GM12878 (cell line): Measurements from ENCODE around the gene FIBCD1. TPM values are rescaled to one million over a fixed set of nuclear protein-coding genes. Genes with fewer than 3 reads are reported as not detected.

Experiments
- ATAC-seq: fragments of 200-7000 bp; cut with Tn5 transposase; 3 replicates; pipeline ENCODE4 v1.9.1; 2020; ENCODE audit warnings: mild to moderate bottlenecking, moderate library complexity
- BruUV-seq: library from RNA; stranded (reverse); fragments of 400-500 nt; replicated peaks from 2 replicates; lab custom pipeline; 2021; lab: Mats Ljungman, UMichigan
- CTCF ChIA-PET: fragments of 300-600 bp; sonication (Branson Sonifier 250); formaldehyde crosslinking; extraction: SDS; loops from one replicate; lab custom pipeline; 2021; ENCODE audit warnings: inconsistent platforms; lab: Yijun Ruan, JAX
- POLR2A ChIA-PET: fragments of 350-600 bp; formaldehyde crosslinking; extraction: SDS; loops from one replicate; lab custom pipeline; 2021; ENCODE audit warnings: inconsistent platforms; lab: Charles Lee
- RAD21 ChIA-PET: fragments of 300-600 bp; sonication (Branson Sonifier 250); formaldehyde crosslinking; loops from one replicate; lab custom pipeline; 2023; ENCODE audit warnings: antibody characterized with exemption; ENCODE audit not compliant: unreplicated experiment; lab: Charles Lee
- SMC1A ChIA-PET: fragments of 300-600 bp; sonication (Branson Sonifier 250); formaldehyde crosslinking; loops from one replicate; lab custom pipeline; 2023; ENCODE audit not compliant: unreplicated experiment, uncharacterized antibody; lab: Charles Lee
- DNase-seq: peaks from one replicate; pipeline ENCODE4 v3.0.0-alpha.2; 2011; ENCODE audit warnings: low read depth, low spot score
- FAIRE-seq: peaks from 3 replicates; lab custom pipeline; 2011; peaks lifted over from hg19 to GRCh38; lab: Jason Lieb, UNC
- H2AFZ ChIP-seq: 2 replicates; pipeline ENCODE4 v1.6.0; 2011; ENCODE audit warnings: low read depth, low read length, control low read depth; ENCODE audit not compliant: control insufficient read depth
- H3K27ac ChIP-seq: 2 replicates; pipeline ENCODE4 v1.5.1; 2011; ENCODE audit warnings: control low read depth; ENCODE audit not compliant: control insufficient read depth, insufficient read depth
- H3K27me3 ChIP-seq, 2 experiments: replicated peaks in 1 of 2; 2 replicates each; pipeline versions ENCODE4 v1.6.0 to v1.6.1; 2011; ENCODE audit warnings: low read length in 1 of 2; ENCODE audit not compliant: control insufficient read depth in 2 of 2, insufficient read depth in 2 of 2
- H3K36me3 ChIP-seq, 2 experiments: 2 replicates each; pipeline ENCODE4 v1.5.1; 2011; ENCODE audit warnings: low read length in 1 of 2; ENCODE audit not compliant: control insufficient read depth in 2 of 2, insufficient read depth in 2 of 2
- H3K4me1 ChIP-seq: 2 replicates; pipeline ENCODE4 v1.6.1; 2011; ENCODE audit warnings: mild to moderate bottlenecking, low read length, moderate library complexity, mixed read lengths; ENCODE audit not compliant: control insufficient read depth, insufficient read depth
- H3K4me2 ChIP-seq: 2 replicates; pipeline ENCODE4 v1.6.0; 2011; ENCODE audit warnings: control low read depth; ENCODE audit not compliant: control insufficient read depth, insufficient read depth
- H3K4me3 ChIP-seq: fragments of 200-600 bp; sonication (generic); 2 replicates; pipeline ENCODE4 v1.5.1; 2016
- H3K79me2 ChIP-seq: 2 replicates; pipeline ENCODE4 v1.6.0; 2011; ENCODE audit warnings: low read length; ENCODE audit not compliant: control insufficient read depth, insufficient read depth
- H3K9ac ChIP-seq: 2 replicates; pipeline ENCODE4 v1.8.0; 2011; ENCODE audit warnings: low read length, control low read depth, mixed read lengths; ENCODE audit not compliant: control insufficient read depth, insufficient read depth
- H3K9me3 ChIP-seq: replicated peaks from 3 replicates; pipeline ENCODE4 v1.5.1; 2011; ENCODE audit warnings: mild to moderate bottlenecking, low read length; ENCODE audit not compliant: control insufficient read depth, insufficient read depth
- H4K20me1 ChIP-seq: 2 replicates; pipeline ENCODE4 v1.6.0; 2011; ENCODE audit not compliant: control insufficient read depth, insufficient read depth
- ATF7 ChIP-seq: fragments of 450-650 bp; IDR thresholded peaks from 2 replicates; pipeline ENCODE4 v1.6.1; 2016; ENCODE audit warnings: low read depth, mild to moderate bottlenecking
- CREM ChIP-seq: IDR thresholded peaks from 2 replicates; pipeline ENCODE4 v1.6.1; 2014; ENCODE audit warnings: antibody characterized with exemption, low read depth
- MTA3 ChIP-seq: IDR thresholded peaks from 2 replicates; pipeline ENCODE4 v1.6.1; 2012; ENCODE audit warnings: low read length, inconsistent platforms, borderline replicate concordance
- POU2F2 ChIP-seq: IDR thresholded peaks from 3 replicates; pipeline ENCODE4 v1.6.1; 2011; ENCODE audit warnings: low read depth, mild to moderate bottlenecking, low read length, borderline replicate concordance
- SUZ12 ChIP-seq: fragments of 200-600 bp; sonication (generic); IDR thresholded peaks from one replicate; pipeline ENCODE4 v1.6.1; 2018; ENCODE audit warnings: antibody characterized with exemption, mild to moderate bottlenecking; ENCODE audit not compliant: unreplicated experiment
- ZNF217 ChIP-seq: fragments of 450-650 bp; IDR thresholded peaks from 2 replicates; pipeline ENCODE4 v1.6.1; 2017; ENCODE audit warnings: antibody characterized with exemption, mild to moderate bottlenecking
- WGBS: methylation state at CpG from one replicate; pipeline ENCODE4 v1.1.6; 2016; ENCODE audit warnings: low lambda C conversion rate; ENCODE audit not compliant: insufficient replicate concordance, insufficient coverage; ENCODE audit errors: missing lambda C conversion rate; 5-methylcytosine and 5-hydroxymethylcytosine counted together
- in situ Hi-C: fragments of 300-500 bp; cut with MboI; formaldehyde crosslinking; loops from 9 replicates; pipeline ENCODE4 v1.14.3; 2018; ENCODE audit warnings: mixed read lengths
- intact Hi-C: fragments of 100-400 bp; cut with micrococcal nuclease; formaldehyde crosslinking; loops from one replicate; pipeline ENCODE4 v1.14.2; 2022; ENCODE audit not compliant: unreplicated experiment
- polyA plus RNA-seq, 11 experiments: library from polyadenylated mRNA; depleted of rRNA in 4 of 11; unstranded in 6 of 11; stranded (reverse) in 5 of 11; fragments of >200 nt; fragmentation: Nextera tagmentation in 4 of 11; fragmentation: Illumina TruSeq in 1 of 11; extraction: Ambion mirVana in 4 of 11; extraction: Trizol in 1 of 11; gene quantifications; 1 replicate in 1 of 11; 2 replicates in 10 of 11; pipeline versions ENCODE4 v1.2.1 to v1.2.3, GENCODE V29; 2011 to 2016; ENCODE audit warnings: inconsistent platforms in 2 of 11, missing spikeins in 2 of 11, low read depth in 1 of 11
- total RNA-seq, 4 experiments: library from RNA; depleted of rRNA in 3 of 4; stranded (reverse); fragments of >200 nt in 3 of 4; fragmentation: Illumina TruSeq in 1 of 4; extraction: Trizol in 1 of 4; gene quantifications; 2 replicates each; pipeline versions ENCODE4 v1.2.1 to v1.2.3, GENCODE V29; 2013 to 2021
- TF ChIP-seq, protein P1 (sequence below): fragments of 450-650 bp; IDR thresholded peaks from 2 replicates; pipeline ENCODE4 v1.6.1; 2016; ENCODE audit warnings: mild to moderate bottlenecking
- TF ChIP-seq, protein P2 (sequence below): IDR thresholded peaks from 2 replicates; pipeline ENCODE4 v1.6.1; 2012; ENCODE audit warnings: mild to moderate bottlenecking, low read depth, low read length

The FIBCD1 gene
- total and polyA plus RNA-seq, 10 of the 15 experiments (the other 5 are each of a cell fraction or from before 2014, with no cell fraction given) = 0.04 to 0.95 (median 0.25) TPM; not detected in 6

DNA sequence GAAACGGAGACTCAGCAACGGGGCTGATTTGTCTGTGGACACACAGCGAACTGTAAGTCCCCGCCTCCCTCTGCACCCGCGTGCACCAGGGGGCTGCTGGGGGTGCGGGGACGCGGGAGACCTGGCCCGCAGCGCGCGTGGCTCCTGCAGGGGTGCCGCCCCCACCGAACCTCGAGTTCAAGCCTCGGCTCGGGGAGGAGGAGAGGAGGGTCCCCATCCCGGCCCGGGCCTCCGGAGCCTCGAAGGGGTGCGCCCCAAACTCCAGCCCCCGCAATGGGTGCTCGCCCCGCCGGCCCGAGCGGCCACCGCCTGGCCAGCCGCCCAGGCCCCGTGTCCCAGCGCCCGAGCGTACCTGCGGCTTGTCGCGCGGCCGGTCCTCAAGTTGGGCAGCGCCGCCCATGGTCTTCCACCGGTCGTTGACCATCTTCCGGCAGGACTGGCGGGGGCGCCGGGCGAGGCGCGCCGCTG is 829 bp downstream of the FIBCD1 start:
- H3K4me2 ChIP-seq = peak overlapping the region; percentile 84; the same call in 1 of the 2 replicates
- 6% methylated on average over 23 of the region's 52 CpGs for whole genome bisulfite sequencing
- H3K27ac ChIP-seq = no peak overlapping the region
- H3K79me2 ChIP-seq = no peaks in the 10 kb centered on the region
- no peak for DNase-seq
- H2AFZ ChIP-seq = no peak overlapping the region
- no peak overlapping the region for H3K4me3 ChIP-seq
- no peak for ATAC-seq
- no peaks in the 10 kb centered on the region for H3K9me3 ChIP-seq
- H3K4me1 ChIP-seq = no peaks in the 10 kb centered on the region; the same call in 1 of the 2 replicates
- no peaks in the 10 kb centered on the region for H3K36me3 ChIP-seq
- no peak for FAIRE-seq
- no TSS peak for BruUV-seq
- TF ChIP-seq MTA3 (no peak), SUZ12 (peak; percentile 80)
- POLR2A ChIA-PET = no interaction called here
- CTCF ChIA-PET = interaction anchor here (7.8 kb wide), 1 partner anchor 70 kb away, joined by 89 read pairs; no protein-coding TSS in a partner anchor
- intact Hi-C loops = loop anchor here (10.0 kb wide), 1 partner anchor 107 kb away; no protein-coding TSS in a partner anchor
- peaks cover 6% of the 10 kb centered on the region; the same call in 1 of the 2 replicates for H4K20me1 ChIP-seq
- H3K27me3 ChIP-seq = peaks cover 6 to 25% of the 10 kb centered on the region in 2 experiments
- H3K9ac ChIP-seq = no peak overlapping the region
- in situ Hi-C loops = no loop called here
- SMC1A ChIA-PET = no interaction called here
- RAD21 ChIA-PET = no interaction called here

DNA sequence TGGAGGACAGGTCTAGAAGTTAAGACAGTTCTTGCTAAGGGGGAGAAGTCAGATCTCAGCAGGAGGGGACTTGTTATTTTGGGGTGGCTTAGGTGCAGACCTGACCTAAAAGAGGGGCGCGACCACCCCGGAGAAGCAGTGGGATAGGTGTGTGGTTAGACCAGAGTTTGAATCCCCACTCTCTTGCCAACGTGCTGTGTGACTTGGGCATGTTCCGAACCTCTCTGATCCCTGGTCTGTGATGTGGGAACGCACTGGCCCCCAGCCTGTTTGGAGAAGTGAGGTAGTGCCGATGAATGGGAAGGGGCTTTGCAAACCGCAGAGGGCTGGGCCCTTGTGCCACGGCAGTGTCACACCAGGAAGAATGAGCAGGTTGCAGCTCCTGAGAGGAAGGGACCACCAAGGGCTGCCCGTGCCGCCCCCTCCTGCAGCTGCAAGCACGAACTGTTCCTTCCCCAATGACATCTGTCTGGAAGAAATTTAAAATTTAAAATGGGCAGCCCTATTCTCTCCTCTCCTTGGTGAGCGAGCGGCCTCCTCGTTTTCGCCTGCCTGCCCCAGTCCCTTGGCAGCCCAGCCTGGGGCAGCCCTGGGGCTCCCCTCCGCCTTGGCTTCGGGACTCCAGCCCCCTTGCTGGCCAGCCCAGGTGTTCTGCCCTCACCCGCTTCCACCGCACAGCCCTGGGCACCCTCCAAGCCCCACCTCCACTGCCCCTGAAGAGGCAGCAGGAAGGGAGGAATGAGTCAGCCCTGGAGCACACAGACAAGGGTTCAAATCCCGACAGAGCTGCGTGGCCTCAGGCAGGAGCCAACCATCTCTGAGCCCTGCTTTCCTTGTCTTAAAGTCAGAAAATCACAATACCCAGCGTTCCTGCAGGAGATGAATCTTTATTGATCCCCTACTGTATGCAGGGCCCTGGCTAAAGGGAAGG is 1.6 kb downstream of the FIBCD1 start:
- peaks cover 6% of the 10 kb centered on the region; the same call in 1 of the 2 replicates for H4K20me1 ChIP-seq
- ATAC-seq = no peak
- H3K4me3 ChIP-seq = no peak overlapping the region
- H3K79me2 ChIP-seq = no peaks in the 10 kb centered on the region
- no peak overlapping the region for H3K27ac ChIP-seq
- intact Hi-C loops = loop anchor here (10.0 kb wide), 1 partner anchor 107 kb away; no protein-coding TSS in a partner anchor
- FAIRE-seq = no peak
- POLR2A ChIA-PET = no interaction called here
- no peak for DNase-seq
- no peaks in the 10 kb centered on the region for H3K36me3 ChIP-seq
- H2AFZ ChIP-seq = no peak overlapping the region
- RAD21 ChIA-PET = no interaction called here
- CTCF ChIA-PET = interaction anchor here (7.8 kb wide), 1 partner anchor 69 kb away, joined by 89 read pairs; no protein-coding TSS in a partner anchor
- peaks cover 6 to 25% of the 10 kb centered on the region in 2 experiments for H3K27me3 ChIP-seq
- WGBS = 63% methylated on average over 23 of the region's 23 CpGs
- SMC1A ChIA-PET = interaction anchor here (1.0 to 3.0 kb wide), 3 partner anchors 10 to 68 kb away, joined by 4 to 13 read pairs (median 7); no protein-coding TSS in a partner anchor
- peak overlapping the region; percentile 84; the same call in 1 of the 2 replicates for H3K4me2 ChIP-seq
- in situ Hi-C loops = no loop called here
- H3K4me1 ChIP-seq = peaks cover 3% of the 10 kb centered on the region
- TF ChIP-seq CREM (no peak), POU2F2 (no peak), ZNF217 (no peak), ATF7 (no peak)
- TF ChIP-seq, protein P1, sequence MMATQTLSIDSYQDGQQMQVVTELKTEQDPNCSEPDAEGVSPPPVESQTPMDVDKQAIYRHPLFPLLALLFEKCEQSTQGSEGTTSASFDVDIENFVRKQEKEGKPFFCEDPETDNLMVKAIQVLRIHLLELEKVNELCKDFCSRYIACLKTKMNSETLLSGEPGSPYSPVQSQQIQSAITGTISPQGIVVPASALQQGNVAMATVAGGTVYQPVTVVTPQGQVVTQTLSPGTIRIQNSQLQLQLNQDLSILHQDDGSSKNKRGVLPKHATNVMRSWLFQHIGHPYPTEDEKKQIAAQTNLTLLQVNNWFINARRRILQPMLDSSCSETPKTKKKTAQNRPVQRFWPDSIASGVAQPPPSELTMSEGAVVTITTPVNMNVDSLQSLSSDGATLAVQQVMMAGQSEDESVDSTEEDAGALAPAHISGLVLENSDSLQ = no peak
- TF ChIP-seq, protein P2, sequence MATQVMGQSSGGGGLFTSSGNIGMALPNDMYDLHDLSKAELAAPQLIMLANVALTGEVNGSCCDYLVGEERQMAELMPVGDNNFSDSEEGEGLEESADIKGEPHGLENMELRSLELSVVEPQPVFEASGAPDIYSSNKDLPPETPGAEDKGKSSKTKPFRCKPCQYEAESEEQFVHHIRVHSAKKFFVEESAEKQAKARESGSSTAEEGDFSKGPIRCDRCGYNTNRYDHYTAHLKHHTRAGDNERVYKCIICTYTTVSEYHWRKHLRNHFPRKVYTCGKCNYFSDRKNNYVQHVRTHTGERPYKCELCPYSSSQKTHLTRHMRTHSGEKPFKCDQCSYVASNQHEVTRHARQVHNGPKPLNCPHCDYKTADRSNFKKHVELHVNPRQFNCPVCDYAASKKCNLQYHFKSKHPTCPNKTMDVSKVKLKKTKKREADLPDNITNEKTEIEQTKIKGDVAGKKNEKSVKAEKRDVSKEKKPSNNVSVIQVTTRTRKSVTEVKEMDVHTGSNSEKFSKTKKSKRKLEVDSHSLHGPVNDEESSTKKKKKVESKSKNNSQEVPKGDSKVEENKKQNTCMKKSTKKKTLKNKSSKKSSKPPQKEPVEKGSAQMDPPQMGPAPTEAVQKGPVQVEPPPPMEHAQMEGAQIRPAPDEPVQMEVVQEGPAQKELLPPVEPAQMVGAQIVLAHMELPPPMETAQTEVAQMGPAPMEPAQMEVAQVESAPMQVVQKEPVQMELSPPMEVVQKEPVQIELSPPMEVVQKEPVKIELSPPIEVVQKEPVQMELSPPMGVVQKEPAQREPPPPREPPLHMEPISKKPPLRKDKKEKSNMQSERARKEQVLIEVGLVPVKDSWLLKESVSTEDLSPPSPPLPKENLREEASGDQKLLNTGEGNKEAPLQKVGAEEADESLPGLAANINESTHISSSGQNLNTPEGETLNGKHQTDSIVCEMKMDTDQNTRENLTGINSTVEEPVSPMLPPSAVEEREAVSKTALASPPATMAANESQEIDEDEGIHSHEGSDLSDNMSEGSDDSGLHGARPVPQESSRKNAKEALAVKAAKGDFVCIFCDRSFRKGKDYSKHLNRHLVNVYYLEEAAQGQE = no peak
- TF ChIP-seq, all 136 proteins: peak for 0
- no peaks in the 10 kb centered on the region for H3K9me3 ChIP-seq
- H3K9ac ChIP-seq = no peak overlapping the region
- BruUV-seq = no TSS peak
